Mesenchymal stem cell (in vitro differentiated cells and primary cell): ENCODE data around the gene ASTN2.

Source experiments
- DNase-seq: peaks from one replicate; pipeline ENCODE4 v3.0.0-alpha.2; 2013
- H2AFZ ChIP-seq: one replicate; pipeline ENCODE4 v1.6.1; 2013; ENCODE audit warnings: low read depth, mild to moderate bottlenecking, control low read depth, inconsistent platforms, low read length, moderate library complexity
- H2AK5ac ChIP-seq: 2 replicates; pipeline ENCODE4 v1.6.1; 2013; ENCODE audit warnings: low read length, moderate library complexity, mild to moderate bottlenecking, inconsistent platforms; ENCODE audit not compliant: severe bottlenecking
- H2BK120ac ChIP-seq: one replicate; pipeline ENCODE4 v1.6.1; 2013; ENCODE audit warnings: low read depth, mild to moderate bottlenecking, inconsistent platforms, low read length, moderate library complexity
- H2BK12ac ChIP-seq, 2 experiments: one replicate each; pipeline ENCODE4 v1.6.1; 2013; ENCODE audit warnings: inconsistent platforms in 2 of 2, low read length in 2 of 2, mild to moderate bottlenecking in 2 of 2, moderate library complexity in 2 of 2, control low read depth in 1 of 2
- H2BK15ac ChIP-seq: one replicate; pipeline ENCODE4 v1.6.1; 2013; ENCODE audit warnings: mild to moderate bottlenecking, low read depth, inconsistent platforms; ENCODE audit not compliant: poor library complexity, severe bottlenecking
- H2BK5ac ChIP-seq: 2 replicates; pipeline ENCODE4 v1.6.1; 2013; ENCODE audit warnings: low read depth, mild to moderate bottlenecking, low read length, control low read depth, inconsistent platforms; ENCODE audit not compliant: poor library complexity, severe bottlenecking
- H3K14ac ChIP-seq, 2 experiments: one replicate each; pipeline ENCODE4 v1.6.1; 2013; ENCODE audit warnings: inconsistent platforms in 2 of 2, low read length in 2 of 2, control low read depth in 1 of 2, mild to moderate bottlenecking in 1 of 2, moderate library complexity in 1 of 2
- H3K18ac ChIP-seq, 2 experiments: one replicate each; pipeline ENCODE4 v1.6.1; 2013; ENCODE audit warnings: inconsistent platforms in 2 of 2, low read length in 2 of 2, control low read depth in 1 of 2, low read depth in 1 of 2, mild to moderate bottlenecking in 1 of 2
- H3K23ac ChIP-seq, 2 experiments: one replicate each; pipeline ENCODE4 v1.6.1; 2013; ENCODE audit warnings: inconsistent platforms in 2 of 2, low read length in 2 of 2, mild to moderate bottlenecking in 2 of 2, moderate library complexity in 2 of 2, control low read depth in 1 of 2
- H3K27ac ChIP-seq: 2 replicates; pipeline ENCODE4 v1.5.1; 2013; ENCODE audit warnings: mild to moderate bottlenecking, moderate library complexity, low read length, control low read depth, inconsistent platforms; ENCODE audit not compliant: poor library complexity, severe bottlenecking
- H3K27me3 ChIP-seq, 2 experiments: 2 replicates each; pipeline versions ENCODE4 v1.6.1 to v1.7.0; 2013; ENCODE audit warnings: low read length in 2 of 2, mild to moderate bottlenecking in 2 of 2, moderate library complexity in 2 of 2, control low read depth in 1 of 2, inconsistent platforms in 1 of 2; ENCODE audit not compliant: control insufficient read depth in 1 of 2, insufficient read depth in 1 of 2
- H3K36me3 ChIP-seq, 2 experiments: 2 replicates each; pipeline versions ENCODE4 v1.6.1 to v1.7.0; 2013; ENCODE audit warnings: low read length in 2 of 2, control low read depth in 1 of 2, inconsistent platforms in 1 of 2, low read depth in 1 of 2, mild to moderate bottlenecking in 1 of 2; ENCODE audit not compliant: insufficient read depth in 2 of 2, control insufficient read depth in 1 of 2
- H3K4ac ChIP-seq, 2 experiments: one replicate each; pipeline ENCODE4 v1.6.1; 2013; ENCODE audit warnings: inconsistent platforms in 2 of 2, low read length in 2 of 2, mild to moderate bottlenecking in 2 of 2, moderate library complexity in 2 of 2, control low read depth in 1 of 2, low read depth in 1 of 2
- H3K4me1 ChIP-seq: 2 replicates; pipeline ENCODE4 v1.6.1; 2013; ENCODE audit warnings: low read depth, low read length, control low read depth; ENCODE audit not compliant: control insufficient read depth, insufficient read depth
- H3K4me2 ChIP-seq: 2 replicates; pipeline ENCODE4 v1.6.1; 2013; ENCODE audit warnings: low read length, mild to moderate bottlenecking, inconsistent platforms; ENCODE audit not compliant: poor library complexity, severe bottlenecking
- H3K4me3 ChIP-seq, 2 experiments: 2 replicates each; pipeline versions ENCODE4 v1.5.1 to v1.7.0; 2013; ENCODE audit warnings: low read length in 2 of 2, mild to moderate bottlenecking in 2 of 2, control low read depth in 1 of 2, low read depth in 1 of 2; ENCODE audit not compliant: insufficient read depth in 1 of 2
- H3K79me1 ChIP-seq: replicated peaks from 2 replicates; pipeline ENCODE4 v1.6.1; 2013; ENCODE audit warnings: mild to moderate bottlenecking, control low read depth, low read length, inconsistent platforms; ENCODE audit not compliant: poor library complexity, severe bottlenecking
- H3K9ac ChIP-seq: 2 replicates; pipeline ENCODE4 v1.7.0; 2013; ENCODE audit warnings: mild to moderate bottlenecking, low read length, moderate library complexity
- H3K9me3 ChIP-seq: 2 replicates; pipeline ENCODE4 v1.7.0; 2013; ENCODE audit warnings: mild to moderate bottlenecking, low read length; ENCODE audit not compliant: control insufficient read depth
- H4K8ac ChIP-seq: one replicate; pipeline ENCODE4 v1.6.1; 2013; ENCODE audit warnings: inconsistent platforms, mild to moderate bottlenecking, low read length, moderate library complexity
- H4K91ac ChIP-seq: one replicate; pipeline ENCODE4 v1.6.1; 2013; ENCODE audit warnings: mild to moderate bottlenecking, low read length, inconsistent platforms
- WGBS: methylation state at CpG from one replicate; pipeline ENCODE4 v1.1.7; 2013; ENCODE audit warnings: mixed read lengths; 5-methylcytosine and 5-hydroxymethylcytosine counted together

Gene ASTN2

GRCh38 chr9:116813031-116813300 lies 601.9 kb downstream of the ASTN2 start:
- H3K14ac ChIP-seq: no peak overlapping the region
- WGBS: no CpG with 5 or more reads among the region's 1 CpG
- H2BK12ac ChIP-seq: no peak overlapping the region
- no peak overlapping the region for H2BK5ac ChIP-seq
- no peak overlapping the region for H3K18ac ChIP-seq
- no peak overlapping the region for H2BK120ac ChIP-seq
- no peaks in the 10 kb centered on the region for H3K27me3 ChIP-seq
- no peak overlapping the region for H2AFZ ChIP-seq
- no peak overlapping the region for H3K4me3 ChIP-seq
- no peak overlapping the region for H2BK15ac ChIP-seq
- no peak overlapping the region for H3K23ac ChIP-seq
- H3K9me3 ChIP-seq: no peaks in the 10 kb centered on the region
- no peak overlapping the region for H4K8ac ChIP-seq
- H3K9ac ChIP-seq: no peak overlapping the region
- H3K4ac ChIP-seq: no peak overlapping the region
- H3K27ac ChIP-seq: no peak overlapping the region
- H3K4me2 ChIP-seq: no peak overlapping the region
- no peak overlapping the region for H4K91ac ChIP-seq
- H3K79me1 ChIP-seq: no peaks in the 10 kb centered on the region
- H3K36me3 ChIP-seq: no peaks in the 10 kb centered on the region
- no peak for DNase-seq
- H3K4me1 ChIP-seq: no peaks in the 10 kb centered on the region
- no peak overlapping the region for H2AK5ac ChIP-seq

GRCh38 chr9:116812231-116813030 lies 602.4 kb downstream of the ASTN2 start:
- no peak overlapping the region for H3K14ac ChIP-seq
- 52% methylated on average over 5 of the region's 7 CpGs for WGBS
- no peaks in the 10 kb centered on the region for H3K4me1 ChIP-seq
- H2BK12ac ChIP-seq: no peak overlapping the region
- no peak overlapping the region for H3K23ac ChIP-seq
- no peak overlapping the region for H2AFZ ChIP-seq
- H3K4me2 ChIP-seq: peak overlapping the region; percentile 22
- no peak overlapping the region for H3K18ac ChIP-seq
- H2AK5ac ChIP-seq: no peak overlapping the region
- no peak overlapping the region for H3K4me3 ChIP-seq
- no peak overlapping the region for H2BK15ac ChIP-seq
- no peaks in the 10 kb centered on the region for H3K27me3 ChIP-seq
- H2BK120ac ChIP-seq: no peak overlapping the region
- H3K9ac ChIP-seq: no peak overlapping the region
- peak overlapping the region; percentile 35 for H3K27ac ChIP-seq
- no peak overlapping the region for H4K91ac ChIP-seq
- peak; percentile 8 for DNase-seq
- no peak overlapping the region for H4K8ac ChIP-seq
- H3K4ac ChIP-seq: no peak overlapping the region
- no peaks in the 10 kb centered on the region for H3K79me1 ChIP-seq
- no peaks in the 10 kb centered on the region for H3K9me3 ChIP-seq
- no peak overlapping the region for H2BK5ac ChIP-seq
- no peaks in the 10 kb centered on the region for H3K36me3 ChIP-seq

GRCh38 chr9:116809656-116810055 lies 605.2 kb downstream of the ASTN2 start:
- H2BK15ac ChIP-seq: no peak overlapping the region
- no peak overlapping the region for H3K4me3 ChIP-seq
- no peak overlapping the region for H4K91ac ChIP-seq
- DNase-seq: no peak
- no peak overlapping the region for H4K8ac ChIP-seq
- H3K9me3 ChIP-seq: no peaks in the 10 kb centered on the region
- no peak overlapping the region for H2AK5ac ChIP-seq
- H3K23ac ChIP-seq: no peak overlapping the region
- no peak overlapping the region for H2AFZ ChIP-seq
- no peak overlapping the region for H3K4me2 ChIP-seq
- no peaks in the 10 kb centered on the region for H3K79me1 ChIP-seq
- no peaks in the 10 kb centered on the region for H3K27me3 ChIP-seq
- H3K36me3 ChIP-seq: no peaks in the 10 kb centered on the region
- H3K18ac ChIP-seq: no peak overlapping the region
- 90% methylated on average over 3 of the region's 5 CpGs for WGBS
- H3K4me1 ChIP-seq: no peaks in the 10 kb centered on the region
- H2BK5ac ChIP-seq: no peak overlapping the region
- H2BK12ac ChIP-seq: no peak overlapping the region
- H3K14ac ChIP-seq: no peak overlapping the region
- H2BK120ac ChIP-seq: no peak overlapping the region
- no peak overlapping the region for H3K4ac ChIP-seq
- H3K27ac ChIP-seq: no peak overlapping the region
- no peak overlapping the region for H3K9ac ChIP-seq

DNA sequence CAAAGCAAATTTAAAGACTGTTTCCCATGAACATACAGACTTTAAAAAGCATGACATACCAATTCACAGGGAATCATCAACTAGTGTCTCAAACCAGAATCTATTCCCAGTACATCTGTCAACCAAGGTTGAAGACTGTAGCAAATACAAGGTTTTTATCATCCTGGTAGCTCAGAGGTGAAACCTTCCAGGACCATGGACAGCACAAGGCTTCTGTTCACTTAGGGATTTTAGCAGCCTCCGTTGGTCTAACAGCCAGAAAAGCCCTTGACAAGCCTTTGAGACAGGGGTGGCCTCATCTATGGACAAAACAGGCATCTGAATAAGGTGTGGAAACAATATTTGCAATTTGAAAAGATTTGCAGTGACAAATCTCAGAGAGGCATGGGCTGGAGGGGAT lies 608.8 kb downstream of the ASTN2 start:
- H2BK5ac ChIP-seq: no peak overlapping the region
- DNase-seq: peak; percentile 54
- H2AFZ ChIP-seq: no peak overlapping the region
- H3K14ac ChIP-seq: no peak overlapping the region
- 26% methylated on average over 1 of the region's 1 CpG for WGBS
- H3K4me1 ChIP-seq: no peaks in the 10 kb centered on the region
- no peak overlapping the region for H4K91ac ChIP-seq
- no peak overlapping the region for H3K4me2 ChIP-seq
- H3K36me3 ChIP-seq: peaks cover 0 to 2% of the 10 kb centered on the region in 2 experiments
- H3K23ac ChIP-seq: no peak overlapping the region
- H3K27me3 ChIP-seq: no peaks in the 10 kb centered on the region
- H3K27ac ChIP-seq: no peak overlapping the region
- no peaks in the 10 kb centered on the region for H3K79me1 ChIP-seq
- H3K18ac ChIP-seq: no peak overlapping the region
- no peak overlapping the region for H2AK5ac ChIP-seq
- no peak overlapping the region for H3K4ac ChIP-seq
- no peaks in the 10 kb centered on the region for H3K9me3 ChIP-seq
- H4K8ac ChIP-seq: no peak overlapping the region
- H3K4me3 ChIP-seq: no peak overlapping the region
- no peak overlapping the region for H2BK15ac ChIP-seq
- H2BK120ac ChIP-seq: no peak overlapping the region
- H3K9ac ChIP-seq: no peak overlapping the region
- H2BK12ac ChIP-seq: no peak overlapping the region
